ENCODE results near the gene FAM53C. TPM values are rescaled to one million over a fixed set of nuclear protein-coding genes. Genes with fewer than 3 reads are reported as not detected.

FAM53C gene
- total and polyA plus RNA-seq, 2 experiments from 2014 or later: 21.0 to 45.0 TPM

- TF ChIP-seq POLR2AphosphoS5 (IDR thresholded peaks at IDR 0.05; ENCODE audit: low read depth): no peak
- no peak for TF ChIP-seq ZNF331 (CRISPR knock-in tag; IDR thresholded peaks at IDR 0.05; ENCODE audit: low read depth)
- no peak for TF ChIP-seq CREB1 (CRISPR knock-in tag; IDR thresholded peaks at IDR 0.05; ENCODE audit: low read depth)
- TF ChIP-seq CTCF (conservative IDR thresholded peaks at IDR 0.05; ENCODE audit: low read depth in 2 of 2): no peak
- TF ChIP-seq STAT1 (IDR thresholded peaks at IDR 0.05; ENCODE audit: unreplicated experiment): no peak
- no peak for TF ChIP-seq ZNF114 (CRISPR knock-in tag; IDR thresholded peaks at IDR 0.05)
- TF ChIP-seq EZH2 (IDR thresholded peaks at IDR 0.05; ENCODE audit: low read depth, unreplicated experiment): no peak
- TF ChIP-seq EZH2phosphoT487 (IDR thresholded peaks at IDR 0.05; ENCODE audit: unreplicated experiment): no peak
- no peak for TF ChIP-seq ETS1 (IDR thresholded peaks at IDR 0.05)
- no peak for TF ChIP-seq REST (IDR thresholded peaks at IDR 0.05; ENCODE audit: unreplicated experiment)
Observed at GRCh38 chr5:138391859-138392386, 53.9 kb downstream of the FAM53C start (continued).

Other genes with a start within 250 kb of the FAM53C start
- gene NME5, start 198.8 kb upstream of the FAM53C start, total RNA-seq (2014; rRNA removed; shearing (Covaris generic)): not detected in 2 replicates
- gene NME5, start 198.8 kb upstream of the FAM53C start, polyA plus RNA-seq (2016; fragmentation: Nextera tagmentation; extraction: Ambion mirVana): 0.45 and 1.1 TPM in 2 replicates
- gene BRD8, start 159.6 kb upstream of the FAM53C start, total RNA-seq (2014; rRNA removed; shearing (Covaris generic)): 39.1 and 45.8 TPM in 2 replicates
- gene BRD8, start 159.6 kb upstream of the FAM53C start, polyA plus RNA-seq (2016; fragmentation: Nextera tagmentation; extraction: Ambion mirVana): 109 and 117 TPM in 2 replicates
- gene KIF20A, start 159.2 kb upstream of the FAM53C start, total RNA-seq (2014; rRNA removed; shearing (Covaris generic)): 60.4 and 64.9 TPM in 2 replicates
- 35.8 and 41.0 TPM in 2 replicates for gene KIF20A, start 159.2 kb upstream of the FAM53C start, polyA plus RNA-seq (2016; fragmentation: Nextera tagmentation; extraction: Ambion mirVana)
- 43.3 and 45.9 TPM in 2 replicates for gene CDC23, start 124.9 kb upstream of the FAM53C start, total RNA-seq (2014; rRNA removed; shearing (Covaris generic))
- gene CDC23, start 124.9 kb upstream of the FAM53C start, polyA plus RNA-seq (2016; fragmentation: Nextera tagmentation; extraction: Ambion mirVana): 20.2 and 28.0 TPM in 2 replicates
- gene GFRA3, start 63.6 kb upstream of the FAM53C start, total RNA-seq (2014; rRNA removed; shearing (Covaris generic)): 0.39 and 1.1 TPM in 2 replicates
- 1.1 and 1.2 TPM in 2 replicates for gene GFRA3, start 63.6 kb upstream of the FAM53C start, polyA plus RNA-seq (2016; fragmentation: Nextera tagmentation; extraction: Ambion mirVana)
- 25.6 and 29.9 TPM in 2 replicates for gene CDC25C, start 6.5 kb upstream of the FAM53C start, total RNA-seq (2014; rRNA removed; shearing (Covaris generic))
- gene CDC25C, start 6.5 kb upstream of the FAM53C start, polyA plus RNA-seq (2016; fragmentation: Nextera tagmentation; extraction: Ambion mirVana): 20.0 and 20.9 TPM in 2 replicates
- 86.6 and 90.3 TPM in 2 replicates for gene KDM3B, start 14.4 kb downstream of the FAM53C start, total RNA-seq (2014; rRNA removed; shearing (Covaris generic))
- 25.8 TPM in 2 replicates for gene KDM3B, start 14.4 kb downstream of the FAM53C start, polyA plus RNA-seq (2016; fragmentation: Nextera tagmentation; extraction: Ambion mirVana)
- 23.0 and 29.8 TPM in 2 replicates for gene REEP2, start 100.8 kb downstream of the FAM53C start, total RNA-seq (2014; rRNA removed; shearing (Covaris generic))
- gene REEP2, start 100.8 kb downstream of the FAM53C start, polyA plus RNA-seq (2016; fragmentation: Nextera tagmentation; extraction: Ambion mirVana): 20.5 and 21.1 TPM in 2 replicates
- gene EGR1, start 127.2 kb downstream of the FAM53C start, total RNA-seq (2014; rRNA removed; shearing (Covaris generic)): 11.5 and 13.5 TPM in 2 replicates
- gene EGR1, start 127.2 kb downstream of the FAM53C start, polyA plus RNA-seq (2016; fragmentation: Nextera tagmentation; extraction: Ambion mirVana): 57.1 and 60.3 TPM in 2 replicates
- 134 and 136 TPM in 2 replicates for gene ETF1, start 205.0 kb downstream of the FAM53C start, total RNA-seq (2014; rRNA removed; shearing (Covaris generic))
- 56.7 and 68.9 TPM in 2 replicates for gene ETF1, start 205.0 kb downstream of the FAM53C start, polyA plus RNA-seq (2016; fragmentation: Nextera tagmentation; extraction: Ambion mirVana)
- gene HSPA9, start 237.1 kb downstream of the FAM53C start, total RNA-seq (2014; rRNA removed; shearing (Covaris generic)): 751 and 880 TPM in 2 replicates
- gene HSPA9, start 237.1 kb downstream of the FAM53C start, polyA plus RNA-seq (2016; fragmentation: Nextera tagmentation; extraction: Ambion mirVana): 302 and 313 TPM in 2 replicates